HG02943 (cell line): ENCODE results near the gene PIGC.

Experiments
- ATAC-seq: cut with Tn5 transposase; IDR thresholded peaks from one replicate; pipeline ENCODE4 v1.9.1; 2021; ENCODE audit warnings: mild to moderate bottlenecking, low read depth, moderate library complexity; ENCODE audit not compliant: unreplicated experiment

PIGC gene

DNA sequence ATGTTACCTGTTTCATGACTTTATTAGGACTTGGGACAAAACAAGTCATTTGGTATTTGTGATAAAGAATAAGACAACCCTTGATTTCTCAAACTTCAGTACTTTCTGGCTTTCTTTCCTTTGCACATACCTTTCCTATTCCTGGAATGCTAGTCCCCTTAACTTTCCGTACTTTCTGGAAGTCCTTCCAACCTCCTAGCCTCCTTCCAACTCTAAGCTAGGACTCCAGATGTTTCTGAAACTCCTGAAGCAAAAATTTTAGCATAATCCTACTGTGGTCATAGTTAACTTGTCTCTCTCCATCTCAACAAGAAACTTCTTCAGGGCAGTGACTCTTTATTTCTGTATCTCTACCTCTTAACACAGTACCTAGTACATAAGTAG is 43.2 kb downstream of the PIGC start:
- ATAC-seq: no peak

DNA sequence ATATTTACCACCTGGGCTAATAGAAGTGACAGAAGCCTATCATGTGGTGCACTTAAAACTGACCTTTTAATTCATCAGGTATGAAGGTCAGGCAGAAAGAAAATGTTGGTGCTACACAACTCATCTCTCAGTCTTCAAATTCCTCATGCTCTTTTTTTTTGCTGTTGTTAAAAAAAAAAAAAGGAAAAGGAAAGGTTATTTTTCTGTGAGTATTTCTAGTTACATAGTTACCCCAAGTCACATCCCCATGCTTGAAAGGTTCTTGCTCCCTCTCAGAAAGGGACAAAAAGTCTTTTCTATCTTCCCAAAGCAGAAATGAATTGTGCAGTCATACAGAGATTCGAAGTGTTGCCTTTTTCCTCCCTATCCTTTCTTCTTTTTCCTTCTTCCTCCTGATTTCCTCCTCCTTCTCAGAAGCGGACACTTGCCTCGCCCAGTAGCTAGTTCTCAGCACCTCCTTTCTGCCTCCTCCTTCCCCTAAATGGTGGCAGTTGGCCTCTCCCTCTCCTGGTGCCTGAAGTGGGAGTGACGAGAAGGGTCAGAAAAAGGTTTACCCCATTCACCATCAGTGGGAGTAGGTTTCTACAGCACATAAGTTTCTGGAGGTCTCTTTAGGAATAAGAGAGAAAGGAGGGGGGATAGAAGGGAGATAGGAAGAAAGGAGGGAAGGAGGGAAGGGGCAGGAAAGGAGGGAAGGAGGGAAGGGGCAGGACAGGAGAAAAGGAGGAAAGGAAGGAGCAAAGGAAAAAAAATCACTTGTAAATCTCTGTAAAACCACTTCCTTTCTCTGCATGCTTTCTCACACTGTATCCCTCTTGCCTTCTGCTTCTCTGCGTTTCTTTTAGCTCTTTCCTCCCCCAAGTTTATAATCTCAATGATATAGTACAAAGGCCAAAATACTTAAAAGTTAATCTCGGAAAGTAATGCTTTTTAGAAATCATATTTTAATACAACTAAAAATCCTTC is 43.8 kb downstream of the PIGC start:
- ATAC-seq: no peak

DNA sequence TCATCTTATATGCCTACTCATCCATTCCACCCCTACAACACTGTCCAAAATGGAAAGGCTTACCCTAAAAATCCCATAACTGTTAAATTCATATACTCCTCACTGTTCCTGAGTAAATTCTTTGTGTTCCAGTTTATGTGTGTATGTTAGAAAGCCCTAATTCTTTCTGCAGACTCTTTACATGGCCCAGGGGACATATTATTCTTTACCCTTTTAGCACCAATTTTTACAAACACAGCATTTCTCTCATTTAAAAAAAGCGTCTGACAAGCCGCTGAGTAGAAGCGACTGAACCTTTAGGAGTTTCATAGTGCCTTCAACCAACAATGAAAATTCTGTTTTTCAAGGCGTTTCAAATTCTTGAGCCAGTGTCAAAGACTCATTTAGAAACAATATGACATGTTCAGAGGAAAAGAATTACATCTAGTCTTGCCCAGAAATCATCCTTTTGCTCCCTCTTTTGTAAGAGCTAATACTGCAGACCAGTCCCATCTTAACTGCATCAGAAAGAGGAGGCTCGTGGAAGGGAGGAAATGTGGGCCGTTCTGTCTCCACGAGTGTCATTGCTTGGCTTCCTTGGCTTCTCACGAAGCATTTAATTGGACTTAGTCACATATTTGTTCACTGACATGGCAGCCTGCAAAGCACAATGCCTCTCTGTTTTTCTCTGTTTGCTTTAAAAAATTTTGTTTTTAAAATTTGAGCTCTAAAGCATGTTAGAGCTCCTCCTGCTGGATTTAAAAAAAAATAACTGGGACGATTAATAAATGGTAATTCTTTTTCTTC is 44.7 kb downstream of the PIGC start:
- ATAC-seq: no peak

DNA sequence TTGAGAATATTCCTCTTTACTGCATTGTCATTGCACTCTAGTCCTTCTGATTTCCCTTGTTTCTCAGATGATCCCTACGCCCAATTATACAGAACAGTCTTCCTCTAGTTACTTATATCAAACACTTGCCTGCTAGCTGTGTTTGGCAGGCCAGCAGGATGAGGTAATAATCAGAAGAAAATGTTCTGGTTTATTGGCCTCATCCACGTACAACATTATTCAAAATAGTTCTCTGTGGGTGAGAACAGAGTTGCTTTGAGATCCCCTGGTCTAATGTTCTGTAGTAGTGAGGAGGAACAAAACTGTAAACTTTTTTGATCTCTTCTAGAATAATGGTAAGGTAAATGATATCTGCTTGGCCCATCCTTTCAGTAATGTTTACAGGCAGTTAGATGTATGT is 45.7 kb downstream of the PIGC start:
- no peak for ATAC-seq

DNA sequence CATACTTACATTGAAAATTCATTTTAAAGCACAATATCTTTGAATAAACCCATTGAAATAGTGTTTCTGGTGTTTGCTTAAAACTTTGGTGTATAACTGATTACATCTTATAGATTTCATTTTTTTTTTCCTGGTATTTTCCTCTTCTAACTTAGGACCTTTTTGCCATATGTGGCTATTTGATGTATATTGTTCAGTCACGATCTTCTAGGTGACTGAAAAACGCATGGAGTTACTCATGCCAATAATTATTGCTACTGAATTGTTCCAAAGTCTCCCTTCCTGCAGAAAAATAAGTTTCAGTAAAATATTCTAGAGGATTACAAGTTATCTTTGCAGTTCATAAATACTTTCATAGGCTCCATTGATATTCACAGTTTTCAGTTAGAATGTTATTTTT is 46.2 kb downstream of the PIGC start:
- no peak for ATAC-seq

DNA sequence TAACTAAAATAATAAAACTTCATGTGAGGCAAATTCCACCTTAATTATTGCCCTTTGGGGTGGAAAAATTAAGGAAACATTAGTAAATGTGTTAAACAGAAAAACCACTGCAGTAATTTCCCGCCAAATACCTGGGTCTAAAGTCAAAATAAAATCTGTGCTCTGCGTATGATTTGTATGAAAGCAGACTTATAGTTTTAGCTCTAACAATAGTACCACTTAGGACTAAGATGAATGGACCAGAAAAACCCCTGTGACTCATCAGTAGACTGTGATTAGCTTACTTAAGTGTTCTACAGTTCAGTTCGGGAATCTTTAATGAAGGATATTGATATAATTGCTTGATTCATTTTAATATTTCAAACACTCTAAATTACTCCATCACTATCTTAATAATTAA is 46.6 kb downstream of the PIGC start:
- no peak for ATAC-seq

DNA sequence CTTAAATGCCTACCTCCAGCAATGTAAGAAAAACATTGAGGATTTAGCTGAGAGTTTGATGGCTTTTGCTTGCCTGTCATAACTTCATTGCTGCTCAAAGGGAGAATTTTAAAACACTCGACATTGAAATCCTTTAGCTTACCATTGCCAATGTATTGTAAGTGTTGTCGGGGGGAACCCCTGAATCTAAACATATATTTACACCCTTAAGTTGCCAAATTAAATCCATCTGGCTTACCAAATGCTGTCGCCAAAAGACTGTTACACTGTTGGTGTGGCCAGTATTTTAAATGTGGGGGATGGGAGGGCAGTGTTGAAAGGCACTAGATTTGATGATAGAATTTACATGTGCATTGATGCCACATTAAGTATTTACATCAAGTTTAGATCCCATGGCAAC is 48.3 kb downstream of the PIGC start:
- ATAC-seq: no peak

DNA sequence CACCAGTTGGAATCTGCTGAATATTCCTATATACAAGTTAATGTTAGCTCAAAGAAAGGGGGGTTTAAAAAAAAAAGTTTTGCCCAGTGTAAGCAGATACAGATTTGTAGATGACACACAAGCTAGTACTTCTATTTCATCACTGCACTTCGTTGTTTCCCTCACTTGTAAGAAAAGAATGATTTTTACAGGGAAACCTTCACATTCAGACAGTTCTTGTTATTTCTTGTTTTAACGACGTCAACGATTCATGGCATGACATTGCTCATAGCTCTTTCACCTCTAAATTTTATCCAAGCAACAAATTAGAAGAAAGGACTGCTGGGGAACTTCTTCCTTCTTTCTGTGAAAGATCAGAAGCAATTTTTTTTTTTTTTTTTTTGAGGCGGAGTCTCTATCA is 49.1 kb downstream of the PIGC start:
- no peak for ATAC-seq

DNA sequence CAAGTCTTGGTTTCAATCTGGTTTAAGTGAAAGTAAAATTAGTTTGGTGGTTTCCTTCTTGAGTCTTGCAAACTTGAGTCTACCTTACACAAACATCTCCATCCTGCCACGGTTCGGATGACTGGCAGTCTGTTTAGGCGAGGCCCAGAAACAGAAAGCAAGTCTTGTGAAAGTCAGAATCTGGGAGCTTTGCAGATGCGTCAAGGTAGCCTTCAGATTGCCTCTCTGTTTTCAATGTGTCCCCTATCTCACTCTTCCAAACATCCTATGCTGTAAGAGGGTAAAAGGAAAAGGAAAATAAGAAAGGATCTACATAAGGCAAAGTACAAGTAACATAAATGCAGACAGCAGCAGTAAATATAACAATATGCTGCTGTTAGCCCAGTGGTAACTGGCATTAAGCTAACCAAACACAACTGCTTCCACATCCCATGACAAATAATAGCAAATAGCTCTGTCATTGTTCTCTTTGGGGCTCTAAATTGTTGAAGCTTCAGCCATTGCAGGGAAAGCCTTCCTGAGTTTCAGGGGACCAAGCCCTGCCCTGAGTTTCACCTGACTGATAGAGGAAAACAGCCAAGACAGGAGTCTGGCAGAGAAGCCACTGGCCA is 49.6 kb downstream of the PIGC start:
- ATAC-seq: peak; percentile 77

DNA sequence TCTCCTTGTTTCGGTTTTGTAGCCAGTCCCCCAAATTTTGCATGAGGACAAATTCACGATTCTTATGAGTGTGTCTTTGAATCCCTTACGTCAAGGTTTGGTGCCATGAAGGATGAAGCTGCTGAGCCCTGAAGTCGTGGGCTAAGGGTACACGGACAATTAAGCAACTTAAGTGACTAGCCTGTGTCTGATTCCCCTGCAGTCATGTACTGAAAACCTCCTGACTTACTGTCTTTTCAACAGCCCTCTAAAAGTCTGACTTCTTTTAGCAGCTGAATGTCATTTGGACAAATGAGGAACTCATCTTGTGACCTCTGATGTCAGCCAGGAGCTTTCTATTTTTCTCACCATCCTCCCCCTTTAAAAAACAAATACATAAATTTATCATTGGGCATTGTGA is 50.5 kb downstream of the PIGC start:
- no peak for ATAC-seq

DNA sequence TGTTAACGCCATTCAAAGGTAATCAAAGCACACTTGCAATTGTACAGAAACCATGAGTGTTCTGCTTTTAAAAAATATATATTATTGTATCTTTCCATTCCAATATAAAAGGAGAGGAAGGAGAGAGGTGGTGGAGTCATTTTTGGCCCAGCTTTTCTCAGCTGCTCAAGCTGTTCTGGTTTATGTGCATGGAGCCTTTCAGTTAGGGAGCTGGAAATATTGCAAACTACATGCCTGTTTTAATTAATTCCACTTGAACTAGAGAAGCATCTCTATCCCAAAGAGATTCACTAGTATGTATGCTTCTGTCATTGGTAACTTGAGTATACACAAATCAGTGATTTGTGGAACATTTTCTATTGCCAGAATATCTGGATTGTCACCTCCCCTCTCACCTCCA is 51.9 kb downstream of the PIGC start:
- no peak for ATAC-seq
